CD4-positive, alpha-beta T cell treated with Interleukin-10 for 1 hour (primary cell): ENCODE results near the gene PRKG1.

ENCODE experiments used
- DNase-seq: peaks from one replicate; pipeline ENCODE4 v3.0.0-alpha.2; 2020

Gene PRKG1

DNA sequence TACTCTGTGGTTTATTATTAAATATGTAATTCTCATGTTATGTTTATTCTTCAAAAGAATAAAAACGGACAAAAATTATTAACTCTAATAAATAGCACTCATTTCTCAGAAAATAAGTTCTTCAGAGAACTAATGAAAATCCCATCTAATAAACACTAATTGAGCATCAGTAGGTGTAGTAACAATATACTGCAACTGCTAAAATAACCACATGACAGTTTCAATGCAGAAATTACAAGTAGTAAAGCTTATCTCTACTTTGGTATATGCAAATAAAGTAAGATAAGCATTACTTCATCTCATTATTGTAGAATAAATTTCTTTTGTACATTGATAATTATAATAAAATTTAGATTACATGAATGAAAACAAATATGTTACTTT lies 1183.4 kb downstream of the PRKG1 start:
- no peak for DNase-seq

GRCh38 chr10:52258799-52259425 lies 1184.6 kb downstream of the PRKG1 start:
- no peak for DNase-seq

GRCh38 chr10:52259426-52259812 lies 1185.1 kb downstream of the PRKG1 start:
- DNase-seq: no peak

GRCh38 chr10:52261362-52261761 lies 1187.1 kb downstream of the PRKG1 start:
- DNase-seq: no peak

GRCh38 chr10:52265131-52265926 lies 1191.0 kb downstream of the PRKG1 start:
- no peak for DNase-seq

DNA sequence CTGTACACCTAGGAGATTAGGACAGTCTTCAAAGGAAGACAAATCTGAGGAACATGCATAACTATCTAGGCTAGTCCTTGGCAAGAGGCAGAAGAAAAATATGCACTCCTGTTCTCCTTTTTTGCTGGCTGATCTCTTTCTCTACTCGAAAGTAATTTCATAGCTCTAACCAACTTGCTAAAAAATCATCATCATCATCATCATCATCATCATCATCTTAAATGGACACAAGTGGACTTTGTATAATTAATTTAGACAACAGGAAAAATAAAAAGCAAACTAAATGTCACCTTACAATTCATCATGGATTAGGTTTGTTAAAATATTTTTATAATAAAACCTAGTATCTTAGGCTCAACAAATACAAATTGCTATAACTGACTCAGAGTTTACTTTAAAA lies 1192.6 kb downstream of the PRKG1 start:
- DNase-seq: no peak

- no peak for DNase-seq
These were observed 1194.5 kb downstream of the PRKG1 start for GRCh38 chr10:52268790-52269189.

DNA sequence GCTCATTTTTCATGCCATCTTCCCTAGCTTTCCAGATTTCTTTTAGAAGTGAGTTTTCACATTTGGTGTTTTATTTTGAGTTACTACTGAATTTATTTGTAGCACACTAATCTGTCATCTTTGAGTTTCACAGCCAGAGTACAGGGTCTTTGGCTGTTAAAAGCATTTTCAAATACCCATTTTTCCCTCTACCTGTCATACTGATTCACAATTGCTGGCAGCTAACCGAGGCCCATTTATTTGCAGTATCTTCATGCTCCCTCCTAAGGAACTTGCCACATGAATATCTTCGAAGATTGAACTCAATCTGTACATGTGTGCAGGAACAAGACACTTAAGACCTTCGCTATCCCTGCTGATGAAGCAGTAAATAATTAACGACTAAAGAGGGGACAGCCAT lies 1194.9 kb downstream of the PRKG1 start:
- no peak for DNase-seq

DNA sequence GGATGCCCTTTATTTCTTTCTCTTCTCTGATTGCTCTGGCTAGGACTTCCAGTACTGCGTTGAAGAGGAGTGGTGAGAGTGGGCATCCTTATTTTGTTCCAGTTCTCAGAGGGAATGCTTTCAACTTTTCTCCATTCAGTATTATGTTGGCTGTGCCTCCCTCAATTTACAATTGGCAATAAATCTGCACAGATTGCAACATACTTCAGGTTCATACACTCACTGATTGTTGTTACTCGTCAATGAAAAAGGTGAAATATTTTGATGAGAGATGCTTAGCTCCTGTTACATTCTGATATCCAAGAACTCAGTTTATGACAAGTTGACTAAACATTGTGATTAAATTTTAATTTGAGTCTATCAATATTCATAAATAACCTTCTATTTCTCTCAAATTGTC lies 1201.9 kb downstream of the PRKG1 start:
- no peak for DNase-seq

DNA sequence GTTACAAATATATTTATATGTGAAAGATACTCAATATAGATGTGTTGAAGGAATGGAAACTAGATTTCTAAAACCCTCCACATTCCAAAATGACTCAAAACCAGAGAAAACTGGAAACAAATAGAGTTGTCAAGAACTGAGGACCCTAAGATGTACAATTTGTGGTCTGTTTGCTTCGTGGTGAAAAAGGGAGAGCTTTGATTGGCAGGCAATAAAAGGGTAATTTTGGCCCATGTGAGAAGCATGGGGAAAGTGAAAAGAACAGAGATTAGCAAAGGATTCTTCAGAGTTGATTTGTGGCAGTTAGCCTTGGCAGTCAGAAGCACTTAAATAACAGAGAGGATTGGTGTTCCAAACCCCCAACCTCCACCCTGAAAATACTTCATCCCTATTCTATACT lies 1202.7 kb downstream of the PRKG1 start:
- DNase-seq: no peak

DNA sequence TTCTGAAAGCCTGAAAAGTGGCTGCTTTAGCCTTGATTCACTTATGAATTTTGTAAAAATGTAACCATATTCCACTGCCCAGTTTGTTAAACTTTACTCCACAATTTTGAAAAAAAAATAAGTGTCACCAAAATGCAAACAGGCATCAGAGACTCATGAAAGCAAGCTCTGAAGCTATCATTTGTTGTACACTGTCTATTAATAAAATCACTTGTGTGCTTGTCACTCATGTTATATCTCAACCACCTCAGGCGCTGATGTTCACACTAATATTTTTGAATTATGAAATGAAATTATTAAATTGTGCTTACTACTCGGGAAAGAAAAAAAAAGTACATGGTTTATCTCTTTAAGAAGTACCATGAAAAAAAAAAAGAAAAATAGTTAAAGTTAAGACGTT lies 1205.3 kb downstream of the PRKG1 start:
- DNase-seq: no peak

DNA sequence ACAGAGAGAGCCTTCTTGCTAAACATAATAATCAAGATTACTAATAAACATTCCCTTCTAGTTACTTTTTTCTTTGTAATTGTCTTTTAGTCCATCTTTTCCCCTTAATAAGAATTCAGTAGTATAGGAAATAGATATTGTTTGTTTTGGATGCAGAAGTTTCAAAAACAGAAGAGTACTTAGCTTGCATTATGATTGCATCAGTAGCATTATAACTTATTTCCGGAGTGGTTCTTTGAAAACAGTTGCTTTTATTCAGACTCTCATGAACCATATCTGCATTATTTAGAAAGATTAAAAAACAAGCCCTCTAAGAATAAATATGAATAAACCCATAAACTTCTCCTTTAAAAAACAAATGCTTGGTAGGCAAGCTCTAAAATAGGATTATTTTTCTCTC lies 1205.8 kb downstream of the PRKG1 start:
- no peak for DNase-seq

DNA sequence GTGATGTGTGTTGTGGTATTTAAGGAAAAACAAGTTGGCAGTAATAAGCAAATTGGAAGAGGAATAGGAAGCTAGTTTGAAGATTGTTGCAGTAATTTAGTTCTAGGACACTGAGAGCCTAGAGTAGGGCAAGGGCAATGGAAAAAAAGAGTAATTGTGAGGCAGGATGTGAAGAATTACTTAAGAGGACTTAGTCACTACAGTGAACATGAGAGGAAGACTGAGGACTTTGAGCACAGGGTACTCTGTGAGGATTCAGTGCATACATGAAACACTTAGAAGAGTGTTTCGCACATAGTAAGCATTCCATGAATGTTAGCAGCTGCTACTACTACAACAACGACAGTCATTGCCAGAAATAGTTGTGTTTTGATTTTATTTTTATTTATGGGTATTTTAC lies 1208.9 kb downstream of the PRKG1 start:
- no peak for DNase-seq

- DNase-seq: no peak
These were observed 1210.2 kb downstream of the PRKG1 start for GRCh38 chr10:52284416-52285013.

GRCh38 chr10:52287866-52288265 lies 1213.6 kb downstream of the PRKG1 start:
- DNase-seq: no peak

GRCh38 chr10:52297747-52298146 lies 1223.5 kb downstream of the PRKG1 start:
- DNase-seq: no peak

GRCh38 chr10:52300599-52301277 lies 1226.5 kb downstream of the PRKG1 start:
- no peak for DNase-seq

DNA sequence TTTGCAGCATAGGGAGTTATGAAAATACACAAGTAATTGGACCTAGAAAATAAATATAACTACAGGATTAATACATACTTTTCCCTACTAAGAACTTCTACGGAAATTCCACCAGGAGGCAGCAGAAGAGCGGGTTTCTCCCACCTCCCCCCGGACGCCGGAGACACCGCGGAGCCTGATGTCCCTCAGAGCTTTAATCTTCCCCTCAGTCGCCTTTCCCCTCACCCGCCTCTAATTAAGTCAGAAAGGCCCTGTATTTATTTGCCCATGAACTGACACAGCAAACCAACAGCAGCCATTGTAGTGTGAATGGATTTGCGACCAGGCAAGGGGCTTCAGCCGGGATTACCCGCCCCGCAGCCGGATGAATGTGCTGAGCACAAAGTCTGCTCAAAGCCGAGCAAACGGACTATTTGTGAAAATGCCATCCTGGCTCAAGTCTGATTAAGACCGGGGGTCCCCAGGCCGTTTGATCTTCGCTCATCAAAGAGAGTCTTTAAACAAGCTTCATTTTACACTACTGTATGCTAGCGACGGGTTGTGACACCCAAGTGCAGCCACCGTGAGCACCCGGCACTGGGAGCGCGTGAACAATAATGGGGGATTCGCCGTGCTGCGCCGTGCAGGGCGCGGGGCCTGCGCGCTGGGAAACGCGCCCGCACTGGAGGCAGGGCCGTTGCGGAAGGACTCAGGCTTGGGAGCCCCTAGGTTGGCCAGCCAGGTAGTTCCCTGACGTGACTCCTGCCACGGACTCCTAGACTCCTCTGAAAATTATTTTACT lies 1234.2 kb downstream of the PRKG1 start:
- DNase-seq: no peak

DNA sequence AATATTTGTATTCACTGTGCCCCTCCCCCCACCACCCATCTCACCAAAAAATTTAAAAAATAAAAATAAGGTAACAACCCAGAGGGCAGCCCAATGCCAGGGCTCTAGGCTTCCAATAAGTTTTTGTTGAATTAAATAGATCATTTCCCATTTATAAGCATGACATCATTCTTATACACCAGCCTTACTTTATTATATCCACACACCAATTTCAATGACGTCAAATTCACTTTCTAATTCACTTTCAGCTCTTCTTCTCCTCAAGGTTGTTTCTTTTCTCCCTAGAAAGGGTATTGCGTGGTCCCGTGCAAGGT lies 1238.6 kb downstream of the PRKG1 start:
- no peak for DNase-seq

DNA sequence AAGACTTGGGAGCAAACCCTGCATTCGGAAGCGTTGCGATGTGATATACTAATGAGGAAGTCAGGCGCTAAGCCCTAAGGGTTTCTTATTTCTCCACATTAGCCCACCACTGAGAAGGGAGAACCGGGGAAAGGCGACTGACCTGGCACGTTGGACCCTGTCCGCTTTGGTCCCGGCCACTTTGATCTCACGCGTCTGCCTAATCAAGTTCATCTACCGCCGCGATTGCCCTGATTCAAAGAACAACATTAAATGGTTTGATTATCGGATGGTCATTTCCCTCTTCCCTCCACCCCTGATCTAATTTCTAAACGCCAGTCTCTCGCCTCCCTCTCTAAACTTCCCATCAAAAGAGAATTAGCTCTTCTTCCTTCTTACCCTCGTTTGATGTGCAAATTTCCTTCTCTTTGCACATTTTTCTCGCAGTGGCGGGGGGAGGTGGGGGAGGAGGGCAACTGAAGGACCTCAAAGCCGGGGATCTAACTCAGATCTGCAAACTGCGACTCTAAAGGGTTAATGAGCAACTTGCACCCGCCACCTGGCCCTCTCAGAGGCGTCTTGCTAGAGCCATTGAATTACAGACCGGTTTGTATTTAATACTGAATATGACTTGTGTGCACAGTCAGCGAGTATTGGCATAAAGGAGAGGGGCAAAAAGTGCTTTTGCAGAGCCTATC lies 1239.1 kb downstream of the PRKG1 start:
- no peak for DNase-seq

- DNase-seq: no peak
These were observed 1239.9 kb downstream of the PRKG1 start, which contains the start of gene DKK1 for GRCh38 chr10:52313933-52314821. DKK1 (plus strand) TSS chr10:52314281; CDS start chr10:52314435, 154 bp downstream.
